Keratinocyte (primary cell): ENCODE results near the gene RBM19. TPM values are rescaled to one million over a fixed set of nuclear protein-coding genes. Genes with fewer than 3 reads are reported as not detected.

ENCODE experiments used
- DNase-seq: peaks from one replicate; pipeline ENCODE4 v3.0.0-alpha.2; 2011; ENCODE audit warnings: low read depth, missing footprints, low spot score
- FAIRE-seq: peaks from 2 replicates; lab custom pipeline; 2011; peaks lifted over from hg19 to GRCh38; lab: Jason Lieb, UNC
- H2AFZ ChIP-seq: 2 replicates; pipeline ENCODE4 v1.6.0; 2012; ENCODE audit warnings: low read length, control low read depth, inconsistent platforms; ENCODE audit not compliant: control insufficient read depth
- H3K27ac ChIP-seq: 2 replicates; pipeline ENCODE4 v1.5.1; 2011; ENCODE audit warnings: low read length; ENCODE audit not compliant: control insufficient read depth, insufficient read depth
- H3K27me3 ChIP-seq: 3 replicates; pipeline ENCODE4 v1.6.0; 2011; ENCODE audit warnings: low read length; ENCODE audit not compliant: control insufficient read depth, insufficient read depth; ENCODE audit errors: extremely low read depth
- H3K36me3 ChIP-seq, 2 experiments: 2 replicates in 1 of 2; 3 replicates in 1 of 2; pipeline ENCODE4 v1.5.1; 2011; ENCODE audit warnings: low read length in 2 of 2, mild to moderate bottlenecking in 1 of 2; ENCODE audit not compliant: control insufficient read depth in 2 of 2, insufficient read depth in 2 of 2; ENCODE audit errors: extremely low read depth in 1 of 2
- H3K4me1 ChIP-seq: 3 replicates; pipeline ENCODE4 v1.5.1; 2011; ENCODE audit warnings: low read length; ENCODE audit not compliant: control insufficient read depth, insufficient read depth; ENCODE audit errors: extremely low read depth
- H3K4me2 ChIP-seq: 3 replicates; pipeline ENCODE4 v1.6.0; 2011; ENCODE audit warnings: low read depth, low read length; ENCODE audit not compliant: control insufficient read depth, insufficient read depth; ENCODE audit errors: extremely low read depth
- H3K4me3 ChIP-seq, 3 experiments: fragments of 200-600 bp in 1 of 3; sonication (generic) in 1 of 3; 2 replicates in 2 of 3; 3 replicates in 1 of 3; pipeline ENCODE4 v1.5.1; 2011 to 2016; ENCODE audit warnings: low read length in 3 of 3, mild to moderate bottlenecking in 3 of 3, control low read depth in 2 of 3, inconsistent platforms in 1 of 3, low read depth in 1 of 3, mixed read lengths in 1 of 3, mixed run types in 1 of 3, moderate library complexity in 1 of 3; ENCODE audit not compliant: control insufficient read depth in 2 of 3, insufficient read depth in 2 of 3; ENCODE audit errors: extremely low read depth in 1 of 3
- H3K79me2 ChIP-seq: 2 replicates; pipeline ENCODE4 v1.6.0; 2012; ENCODE audit warnings: low read length; ENCODE audit not compliant: control insufficient read depth, insufficient read depth
- H3K9ac ChIP-seq: 3 replicates; pipeline ENCODE4 v1.6.0; 2011; ENCODE audit warnings: low read length; ENCODE audit not compliant: control insufficient read depth, insufficient read depth; ENCODE audit errors: extremely low read depth
- H3K9me1 ChIP-seq: 3 replicates; pipeline ENCODE4 v1.6.0; 2011; ENCODE audit warnings: low read length; ENCODE audit not compliant: control insufficient read depth, insufficient read depth; ENCODE audit errors: extremely low read depth
- H3K9me3 ChIP-seq: 2 replicates; pipeline ENCODE4 v1.5.1; 2012; ENCODE audit warnings: low read depth, low read length; ENCODE audit not compliant: control insufficient read depth
- H4K20me1 ChIP-seq: 3 replicates; pipeline ENCODE4 v1.6.0; 2011; ENCODE audit warnings: low read length; ENCODE audit not compliant: control insufficient read depth, insufficient read depth; ENCODE audit errors: extremely low read depth
- CTCF ChIP-seq, 3 experiments: IDR thresholded peaks in 1 of 3; conservative IDR thresholded peaks in 1 of 3; optimal IDR thresholded peaks in 1 of 3; 2 replicates in 2 of 3; 3 replicates in 1 of 3; pipeline versions ENCODE3 to v1.5.1; 2011; ENCODE audit warnings: low read length in 3 of 3, mild to moderate bottlenecking in 3 of 3, moderate library complexity in 2 of 3, control low read depth in 1 of 3, inconsistent platforms in 1 of 3; ENCODE audit not compliant: insufficient read depth in 2 of 3; ENCODE audit errors: extremely low read depth in 1 of 3
- EZH2 ChIP-seq: IDR thresholded peaks from one replicate; pipeline ENCODE4 v1.6.1; 2012; ENCODE audit warnings: inconsistent platforms, mild to moderate bottlenecking, low read length, moderate library complexity
- dilution Hi-C: fragments of 300-500 bp; cut with MboI; formaldehyde crosslinking; loops from one replicate; pipeline ENCODE4 v1.7.0; 2020; ENCODE audit warnings: low sequenced_read_pairs; ENCODE audit not compliant: extremely low pct_ligation_motif_present
- polyA plus RNA-seq, 5 experiments: library from polyadenylated mRNA; depleted of rRNA in 3 of 5; stranded (reverse) in 3 of 5; stranded (forward) in 1 of 5; unstranded in 1 of 5; fragments of >200 nt; gene quantifications; 1 replicate in 1 of 5; 2 replicates in 3 of 5; 3 replicates in 1 of 5; pipeline versions ENCODE4 v1.2.1 to v1.2.3, GENCODE V29; 2011 to 2012; ENCODE audit warnings: missing spikeins in 2 of 5, low read depth in 1 of 5, low replicate concordance in 1 of 5

Gene RBM19
- polyA plus RNA-seq, 1 donor (not counting 4 experiments of a cell fraction or from before 2014, with no cell fraction given): 14.6 TPM

GRCh38 chr12:113959096-113959495 lies 7.0 kb downstream of the RBM19 start:
- no peak for FAIRE-seq
- dilution Hi-C loops: no loop called here
- peaks cover 38 to 43% of the 10 kb centered on the region in 2 experiments for H3K36me3 ChIP-seq

GRCh38 chr12:113958108-113958507 lies 8.0 kb downstream of the RBM19 start:
- DNase-seq (no peak), FAIRE-seq (no peak)
- Histone ChIP-seq H3K9me3 (no peaks in the 10 kb centered on the region), H3K9me1 (no peaks in the 10 kb centered on the region), H3K9ac (no peak overlapping the region), H3K4me3 (no peak overlapping the region), H3K4me1 (no peaks in the 10 kb centered on the region), H3K36me3 (peaks cover 39 to 42% of the 10 kb centered on the region in 2 experiments), H4K20me1 (no peaks in the 10 kb centered on the region), H3K27me3 (no peaks in the 10 kb centered on the region), H3K79me2 (peaks cover 3% of the 10 kb centered on the region), H2AFZ (no peak overlapping the region), H3K4me2 (no peak overlapping the region), H3K27ac (no peak overlapping the region)
- dilution Hi-C loops: no loop called here
- no peak for TF ChIP-seq EZH2
- no peak for TF ChIP-seq CTCF (optimal IDR thresholded peaks at IDR 0.05 in 1 of 3, IDR thresholded peaks at IDR 0.05 in 1 of 3, conservative IDR thresholded peaks at IDR 0.05 in 1 of 3; ENCODE audit: extremely low read depth in 1 of 3, insufficient read depth in 2 of 3, low read length in 3 of 3)

More at GRCh38 chr12:113959096-113959495, 7.0 kb downstream of the RBM19 start:
- Histone ChIP-seq H4K20me1 (no peaks in the 10 kb centered on the region), H2AFZ (no peak overlapping the region), H3K9me1 (no peaks in the 10 kb centered on the region), H3K79me2 (peaks cover 10% of the 10 kb centered on the region), H3K27ac (no peak overlapping the region), H3K27me3 (no peaks in the 10 kb centered on the region), H3K4me3 (no peak overlapping the region), H3K9me3 (no peaks in the 10 kb centered on the region), H3K4me2 (no peak overlapping the region), H3K4me1 (no peaks in the 10 kb centered on the region), H3K9ac (no peak overlapping the region)
- no peak for DNase-seq
- TF ChIP-seq EZH2 (no peak), CTCF (optimal IDR thresholded peaks at IDR 0.05 in 1 of 3, IDR thresholded peaks at IDR 0.05 in 1 of 3, conservative IDR thresholded peaks at IDR 0.05 in 1 of 3; ENCODE audit: extremely low read depth in 1 of 3, insufficient read depth in 2 of 3, low read length in 3 of 3) (no peak)
